GM21381 (cell line): ENCODE data around the gene PNPLA6.
"Not testable (repeated sequence)": the region's sequence is repeated elsewhere in the genome, so short reads cannot be mapped to it uniquely, and the experiment has no call there.

ENCODE experiments used
- ATAC-seq: cut with Tn5 transposase; IDR thresholded peaks from one replicate; pipeline ENCODE4 v1.9.1; 2021; ENCODE audit warnings: mild to moderate bottlenecking, moderate library complexity; ENCODE audit not compliant: unreplicated experiment

Gene PNPLA6

DNA sequence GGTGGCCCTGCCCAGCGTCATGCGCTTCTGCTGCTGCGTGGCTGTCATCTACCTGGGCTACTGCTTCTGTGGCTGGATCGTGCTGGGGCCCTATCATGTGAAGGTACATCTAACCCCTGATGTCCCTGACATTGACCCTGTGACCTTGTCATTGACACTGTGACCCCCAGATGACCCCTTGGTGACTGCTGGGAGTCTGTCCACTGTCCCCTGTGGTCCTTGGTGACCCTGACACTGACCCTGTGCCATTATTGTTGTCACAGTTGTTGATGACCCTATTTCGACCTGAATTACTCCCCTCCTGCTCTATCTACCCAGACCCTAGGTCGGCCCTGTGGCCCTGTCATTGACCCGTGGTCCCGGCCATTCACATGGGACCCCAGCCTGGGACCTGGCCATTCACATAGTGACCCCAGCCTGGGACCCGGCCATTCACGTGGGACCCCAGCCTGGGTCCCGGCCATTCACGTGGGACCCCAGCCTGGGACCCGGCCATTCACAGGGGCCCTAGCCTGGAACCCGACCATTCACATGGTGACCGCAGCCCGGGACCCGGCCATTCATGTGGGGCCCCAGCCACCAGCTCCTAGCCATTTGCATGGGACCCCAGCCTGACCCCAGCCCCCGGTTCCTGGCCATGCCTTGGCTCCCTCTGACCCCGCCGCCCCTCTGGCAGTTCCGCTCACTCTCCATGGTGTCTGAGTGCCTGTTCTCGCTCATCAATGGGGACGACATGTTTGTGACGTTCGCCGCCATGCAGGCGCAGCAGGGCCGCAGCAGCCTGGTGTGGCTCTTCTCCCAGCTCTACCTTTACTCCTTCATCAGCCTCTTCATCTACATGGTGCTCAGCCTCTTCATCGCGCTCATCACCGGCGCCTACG, 5.7 kb upstream of the PNPLA6 start:
- ATAC-seq = no peak

DNA sequence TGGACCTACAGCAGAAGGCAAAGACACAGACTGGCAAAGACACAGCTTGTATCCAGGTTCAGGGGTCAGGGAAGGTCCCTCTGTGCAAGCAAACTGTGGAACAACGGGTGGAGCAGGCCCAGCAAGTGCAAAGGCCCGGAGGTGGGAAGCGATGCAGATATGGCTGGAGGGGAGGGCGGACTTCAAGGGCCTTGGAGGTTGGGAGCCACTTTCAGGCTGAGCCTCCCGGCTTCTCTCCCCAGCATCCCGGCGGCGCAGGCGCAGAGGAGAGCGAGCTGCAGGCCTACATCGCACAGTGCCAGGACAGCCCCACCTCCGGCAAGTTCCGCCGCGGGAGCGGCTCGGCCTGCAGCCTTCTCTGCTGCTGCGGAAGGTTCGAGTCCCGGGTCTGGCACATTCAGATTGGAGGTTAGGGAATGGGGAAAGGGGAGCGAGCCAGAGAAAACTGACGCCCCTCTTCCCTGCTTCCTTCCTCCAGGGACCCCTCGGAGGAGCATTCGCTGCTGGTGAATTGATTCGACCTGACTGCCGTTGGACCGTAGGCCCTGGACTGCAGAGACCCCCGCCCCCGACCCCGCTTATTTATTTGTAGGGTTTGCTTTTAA, 2.1 kb upstream of the PNPLA6 start:
- no peak for ATAC-seq

DNA sequence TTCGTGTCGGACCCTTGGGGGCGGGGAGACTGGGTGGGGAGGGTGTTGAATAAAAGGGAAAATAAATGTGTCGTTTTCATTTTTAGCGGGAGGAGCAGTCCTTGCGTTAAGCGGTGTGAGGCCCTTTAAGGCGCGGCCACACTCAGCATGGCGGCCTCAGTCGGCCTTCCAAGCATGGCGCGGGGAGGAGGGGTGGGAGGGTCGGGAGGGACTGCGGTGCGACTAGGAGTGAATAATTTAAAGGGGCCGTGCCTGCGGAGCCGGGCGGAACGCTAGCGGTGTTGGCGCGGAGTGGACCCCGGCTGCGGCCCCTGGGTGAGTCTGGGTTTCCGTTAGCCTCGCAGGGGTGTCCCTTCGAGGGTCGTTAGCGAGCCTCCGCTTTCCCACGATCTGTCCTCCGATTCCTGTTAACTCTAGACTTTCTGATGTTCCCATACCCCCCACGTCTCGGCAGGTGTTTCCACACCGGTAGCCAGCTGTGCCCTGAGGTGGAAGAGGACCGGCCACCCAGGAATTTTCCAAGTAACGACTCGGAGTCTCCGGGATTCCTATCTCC, 1.5 kb upstream of the PNPLA6 start:
- ATAC-seq = no peak

DNA sequence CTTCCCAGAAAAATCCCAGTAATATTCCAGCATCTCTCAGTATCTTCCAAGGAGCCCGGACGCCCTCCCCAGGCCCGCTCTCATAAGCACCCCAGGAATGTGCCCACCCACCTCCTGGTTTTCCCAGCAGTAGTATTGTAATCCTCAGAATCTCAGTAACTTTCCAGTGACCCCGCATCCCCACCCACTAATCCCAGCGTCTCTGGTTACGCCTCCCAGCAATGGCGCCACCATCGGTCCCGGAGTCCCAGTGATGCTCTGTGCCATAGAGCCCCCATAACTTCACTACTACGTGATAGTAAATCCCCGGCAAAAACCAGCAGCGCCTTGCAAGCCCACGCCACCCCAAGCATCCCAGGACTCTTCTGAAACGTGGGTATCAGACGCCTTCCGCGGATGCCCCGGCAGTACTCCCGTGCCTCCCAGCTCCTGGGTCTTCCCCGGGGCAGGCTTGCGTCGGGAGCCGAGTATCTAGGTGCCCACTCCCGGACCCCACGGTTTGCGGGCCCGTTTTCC, 928 bp upstream of the PNPLA6 start:
- peak; percentile 1 for ATAC-seq

DNA sequence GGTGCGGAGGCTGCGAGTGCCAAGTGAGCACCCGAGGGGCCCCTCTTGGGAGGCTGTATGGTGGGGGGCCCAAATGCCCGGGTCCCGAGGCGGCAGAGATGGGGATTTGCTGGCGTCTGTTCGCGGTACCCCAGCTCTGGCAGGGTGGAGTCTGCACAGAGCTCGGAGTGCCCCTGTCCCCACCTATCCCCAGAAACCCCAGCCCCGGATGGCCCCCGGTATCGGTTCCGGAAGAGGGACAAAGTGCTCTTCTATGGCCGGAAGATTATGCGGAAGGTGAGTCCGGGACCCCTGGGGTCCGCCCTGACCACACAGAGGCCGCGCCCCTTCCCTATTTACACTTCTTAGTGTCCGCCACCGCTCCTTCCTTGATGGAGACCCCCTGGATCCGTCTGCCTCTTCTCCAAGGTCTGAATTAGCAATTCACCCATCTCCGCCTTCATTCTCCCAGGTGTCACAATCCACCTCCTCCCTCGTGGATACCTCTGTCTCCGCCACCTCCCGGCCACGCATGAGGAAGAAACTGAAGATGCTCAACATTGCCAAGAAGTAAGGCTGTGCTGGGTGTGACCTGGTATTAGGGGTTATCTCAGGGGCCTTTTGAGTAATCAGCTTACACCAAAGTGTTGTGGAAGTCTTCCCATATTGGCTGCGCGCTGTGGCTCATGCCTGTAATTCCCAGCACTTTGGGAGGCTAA, 630 bp downstream of the PNPLA6 start:
- ATAC-seq = no peak

DNA sequence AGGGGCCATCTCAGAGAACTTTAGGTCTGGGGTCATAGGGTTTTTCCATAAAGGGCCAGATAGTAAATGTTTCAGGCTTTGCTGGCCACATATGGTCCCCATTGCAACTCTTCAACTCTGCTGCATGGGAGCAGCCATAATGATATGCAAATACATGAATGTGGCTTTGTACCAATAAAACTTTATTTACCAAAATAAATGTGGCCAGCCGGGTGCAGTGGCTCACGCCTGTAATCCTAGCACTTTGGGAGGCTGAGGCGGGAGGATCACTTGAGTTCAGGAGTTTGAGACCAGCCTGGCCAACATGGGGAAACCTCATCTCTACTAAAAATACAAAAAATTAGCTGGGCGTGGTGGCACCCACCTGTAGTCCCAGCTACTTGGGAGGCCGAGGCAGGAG, 3.5 kb downstream of the PNPLA6 start:
- not testable (repeated sequence) for ATAC-seq

DNA sequence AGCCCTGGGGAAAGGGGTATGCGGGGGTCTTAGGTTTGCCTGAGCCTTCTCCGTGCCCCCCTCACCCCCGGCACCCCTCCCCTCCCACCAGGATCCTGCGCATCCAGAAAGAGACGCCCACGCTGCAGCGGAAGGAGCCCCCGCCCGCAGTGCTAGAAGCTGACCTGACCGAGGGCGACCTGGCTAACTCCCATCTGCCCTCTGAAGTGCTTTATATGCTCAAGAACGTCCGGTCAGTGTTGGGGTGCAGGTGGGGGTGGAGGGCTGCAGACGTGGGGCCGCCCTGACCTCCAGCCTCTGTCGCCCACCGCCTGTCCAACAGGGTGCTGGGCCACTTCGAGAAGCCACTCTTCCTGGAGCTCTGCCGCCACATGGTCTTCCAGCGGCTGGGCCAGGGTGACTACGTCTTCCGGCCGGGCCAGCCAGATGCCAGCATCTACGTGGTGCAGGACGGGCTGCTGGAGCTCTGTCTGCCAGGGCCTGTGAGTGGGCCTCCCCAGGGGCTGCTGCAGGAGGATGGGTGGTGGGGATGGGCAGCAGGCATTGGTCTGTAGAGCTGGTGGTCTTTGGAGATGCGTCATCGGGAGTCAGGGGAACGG, 4.4 kb downstream of the PNPLA6 start:
- no peak for ATAC-seq

DNA sequence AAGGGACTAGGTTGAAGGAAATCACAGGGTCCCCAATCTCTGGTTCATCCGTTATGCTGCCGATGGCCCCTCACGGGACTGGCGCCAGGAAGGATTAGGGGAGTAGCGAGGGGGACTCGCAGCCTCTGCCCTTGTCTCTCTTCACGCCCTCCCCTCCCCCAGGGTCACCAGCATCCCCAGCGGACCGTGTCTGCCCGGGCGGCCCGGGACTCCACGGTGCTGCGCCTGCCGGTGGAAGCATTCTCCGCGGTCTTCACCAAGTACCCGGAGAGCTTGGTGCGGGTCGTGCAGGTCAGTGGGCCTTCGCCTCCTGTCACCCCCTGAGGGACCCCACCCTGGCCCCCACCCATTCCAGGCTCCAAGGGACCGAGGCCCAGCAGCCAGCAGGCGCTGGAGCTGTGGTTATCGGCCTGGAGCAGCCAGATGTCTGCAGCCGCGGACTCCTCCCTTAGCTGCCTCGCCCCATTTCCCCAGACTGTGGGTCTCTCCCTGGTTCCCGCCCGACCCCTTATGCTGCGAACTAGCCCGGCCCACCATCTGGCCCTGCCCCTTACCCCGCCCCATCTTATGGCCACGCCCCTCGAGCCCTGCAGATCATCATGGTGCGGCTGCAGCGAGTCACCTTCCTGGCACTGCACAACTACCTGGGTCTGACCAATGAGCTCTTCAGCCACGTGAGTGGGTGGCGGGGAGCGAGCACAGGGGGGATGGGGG, 5.4 kb downstream of the PNPLA6 start:
- ATAC-seq = no peak

DNA sequence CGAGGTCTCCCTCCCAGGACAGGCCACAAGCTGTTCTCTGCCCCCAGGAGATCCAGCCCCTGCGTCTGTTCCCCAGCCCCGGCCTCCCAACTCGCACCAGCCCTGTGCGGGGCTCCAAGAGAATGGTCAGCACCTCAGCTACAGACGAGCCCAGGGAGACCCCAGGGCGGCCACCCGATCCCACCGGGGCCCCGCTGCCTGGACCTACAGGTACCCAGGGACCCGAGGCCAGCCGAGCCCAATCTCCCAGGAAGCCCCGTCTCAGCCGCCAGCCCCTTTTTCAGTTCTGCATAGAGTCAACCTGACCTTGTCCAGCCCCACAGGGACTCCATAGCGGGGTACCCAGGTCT, 5.9 kb downstream of the PNPLA6 start:
- no peak for ATAC-seq

DNA sequence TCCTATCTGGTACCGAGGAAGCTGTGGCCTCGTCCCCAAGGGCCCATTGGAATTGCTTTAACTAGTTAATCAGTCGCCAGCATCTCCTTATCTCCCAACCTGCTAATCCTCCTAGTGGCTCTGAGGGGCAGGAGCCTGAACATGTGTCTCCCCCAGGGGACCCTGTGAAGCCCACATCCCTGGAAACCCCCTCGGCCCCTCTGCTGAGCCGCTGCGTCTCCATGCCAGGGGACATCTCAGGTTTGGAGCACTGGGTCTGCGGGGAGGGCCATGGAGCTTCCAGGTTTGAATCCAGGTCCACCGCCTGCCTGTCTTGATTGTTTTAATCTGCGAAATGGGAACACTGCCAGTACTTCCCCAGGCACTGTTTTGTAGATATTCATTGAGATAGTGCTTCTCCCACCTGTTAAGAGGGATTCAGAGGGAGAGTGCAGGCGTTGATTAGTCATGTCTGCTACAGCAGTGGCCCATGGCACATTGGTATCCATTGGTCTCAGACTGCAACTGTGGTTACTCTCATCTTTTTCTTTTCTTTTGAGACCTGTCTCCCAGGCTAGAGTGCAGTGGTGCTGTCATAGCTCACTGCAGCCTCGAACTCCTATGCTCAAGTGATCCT, 6.4 kb downstream of the PNPLA6 start:
- no peak for ATAC-seq

DNA sequence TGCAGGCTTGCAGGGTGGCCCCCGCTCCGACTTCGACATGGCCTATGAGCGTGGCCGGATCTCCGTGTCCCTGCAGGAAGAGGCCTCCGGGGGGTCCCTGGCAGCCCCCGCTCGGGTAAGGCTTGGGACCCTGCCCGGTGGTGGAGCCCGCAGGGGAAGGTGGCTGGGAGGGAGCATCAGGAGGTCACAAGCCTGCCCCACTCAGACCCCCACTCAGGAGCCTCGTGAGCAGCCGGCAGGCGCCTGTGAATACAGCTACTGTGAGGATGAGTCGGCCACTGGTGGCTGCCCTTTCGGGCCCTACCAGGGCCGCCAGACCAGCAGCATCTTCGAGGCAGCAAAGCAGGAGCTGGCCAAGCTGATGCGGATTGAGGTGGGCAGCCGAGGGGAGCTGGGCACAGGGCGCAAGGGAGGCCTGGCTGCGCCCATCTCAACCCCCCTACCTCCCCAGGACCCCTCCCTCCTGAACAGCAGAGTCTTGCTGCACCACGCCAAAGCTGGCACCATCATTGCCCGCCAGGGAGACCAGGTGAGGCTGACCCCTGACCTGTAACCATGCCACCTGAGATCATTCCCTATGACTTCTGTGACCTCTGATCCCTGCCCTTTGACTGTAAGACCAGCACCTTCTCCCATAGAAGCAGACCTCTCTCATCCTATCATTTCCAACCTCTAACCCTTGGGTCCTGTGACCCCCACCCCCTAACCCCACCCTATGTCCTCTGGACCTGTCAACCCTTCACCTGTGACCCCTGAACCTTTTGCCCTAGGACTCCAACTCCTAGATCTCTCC, 7.2 kb downstream of the PNPLA6 start:
- no peak for ATAC-seq

DNA sequence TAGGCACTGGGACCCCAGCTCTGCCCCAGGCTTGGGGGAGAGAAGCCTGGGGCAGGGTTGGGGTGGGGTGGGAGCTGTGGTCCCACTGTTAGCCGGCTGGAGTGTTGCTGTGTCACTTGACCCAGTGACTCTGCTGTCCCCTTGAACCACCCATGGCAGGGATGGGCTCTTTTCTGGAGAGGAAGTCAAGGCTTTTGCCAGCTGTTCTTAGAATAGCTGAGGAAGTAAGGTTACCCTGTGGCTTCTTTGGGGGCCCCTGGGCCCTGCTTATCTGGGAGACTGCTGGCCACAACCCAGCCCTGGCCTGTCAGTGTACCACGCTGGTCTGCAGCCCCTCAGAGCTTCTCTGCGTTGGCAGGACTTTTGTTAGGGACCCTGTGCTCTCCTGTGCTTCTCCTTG, 9.1 kb downstream of the PNPLA6 start:
- ATAC-seq = no peak

DNA sequence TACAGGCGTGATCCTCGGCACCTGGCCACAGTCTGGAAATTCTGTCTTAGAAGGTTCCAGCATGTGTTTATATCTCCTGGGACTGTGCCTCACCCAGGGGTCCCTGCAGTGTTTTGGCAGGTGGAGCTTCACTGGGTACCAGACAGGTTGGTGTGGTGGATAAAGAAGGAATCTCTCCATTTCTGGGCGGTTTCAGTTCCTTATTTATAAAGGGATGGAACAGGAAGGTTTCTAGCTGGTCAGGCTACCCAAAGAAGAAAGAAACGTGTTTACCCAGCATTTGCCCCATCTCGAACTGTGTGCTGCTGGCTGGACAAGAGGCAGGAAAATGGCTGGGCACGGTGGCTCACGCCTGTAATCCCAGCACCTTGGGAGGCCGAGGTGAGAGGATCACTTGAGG, 9.8 kb downstream of the PNPLA6 start:
- ATAC-seq = no peak

DNA sequence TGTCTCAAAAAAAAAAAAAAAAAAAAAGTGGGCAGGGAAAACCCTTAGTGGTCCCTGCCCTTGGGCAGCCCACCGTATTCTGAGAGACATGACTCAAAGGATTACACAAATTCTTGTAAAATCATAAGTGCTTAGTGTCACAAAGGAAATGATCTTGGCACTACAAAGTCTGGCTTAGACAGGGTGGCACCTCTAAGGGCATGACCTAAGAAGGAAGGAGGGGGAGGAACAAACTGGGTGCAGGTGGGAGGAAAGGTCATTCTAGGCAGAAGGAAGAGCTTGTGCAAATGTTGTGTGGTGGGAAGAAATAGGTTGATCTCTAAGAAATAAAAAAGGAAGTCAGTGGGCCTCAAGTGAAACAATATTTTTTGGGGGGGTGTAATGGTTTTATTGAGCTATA, 10.4 kb downstream of the PNPLA6 start:
- no peak for ATAC-seq

DNA sequence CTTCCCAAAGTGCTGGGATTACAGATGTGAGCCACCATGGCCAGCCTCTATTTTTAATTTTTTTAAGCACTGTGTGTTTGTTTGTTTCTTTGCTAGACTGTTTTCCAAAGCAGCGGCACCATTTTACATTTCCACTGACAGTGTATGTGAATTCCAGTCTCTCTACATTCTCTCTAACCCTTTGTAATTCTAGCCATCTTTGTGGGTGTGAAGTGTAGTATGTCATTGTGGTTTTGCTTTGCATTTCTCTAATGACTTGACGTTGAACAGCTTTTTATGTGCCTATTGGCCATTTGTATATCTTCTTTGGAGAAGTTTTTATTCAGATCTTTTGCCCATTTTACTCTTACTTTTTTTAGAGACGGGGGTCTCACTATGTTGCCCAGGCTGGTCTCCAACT, 11.6 kb downstream of the PNPLA6 start:
- no peak for ATAC-seq

DNA sequence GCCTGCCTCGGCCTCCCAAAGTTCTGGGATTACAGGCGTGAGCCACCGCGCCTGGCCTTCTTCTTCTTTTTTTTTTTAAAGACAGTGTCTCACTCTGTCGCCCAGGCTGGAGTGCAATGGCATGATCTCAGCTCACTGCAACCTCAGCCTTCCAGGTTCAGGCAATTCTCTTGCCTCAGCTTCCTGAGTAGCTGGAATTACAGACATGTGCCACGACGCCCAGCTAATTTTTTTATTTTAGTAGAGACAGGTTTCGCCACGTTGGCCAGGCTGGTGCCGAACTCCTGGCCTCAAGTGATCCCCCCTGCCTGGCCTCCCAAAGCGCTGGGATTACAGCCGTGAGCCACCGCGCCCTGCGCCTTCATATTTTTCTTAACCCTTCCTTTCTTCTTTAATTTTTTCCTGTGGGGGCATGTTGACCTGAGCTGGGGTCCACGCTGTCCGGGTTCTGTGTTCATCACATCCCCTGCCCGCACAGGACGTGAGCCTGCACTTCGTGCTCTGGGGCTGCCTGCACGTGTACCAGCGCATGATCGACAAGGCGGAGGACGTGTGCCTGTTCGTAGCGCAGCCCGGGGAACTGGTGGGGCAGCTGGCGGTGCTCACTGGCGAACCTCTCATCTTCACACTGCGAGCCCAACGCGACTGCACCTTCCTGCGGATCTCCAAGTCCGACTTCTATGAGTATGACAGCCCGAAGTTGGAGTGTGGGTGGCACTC, 14.1 kb downstream of the PNPLA6 start:
- ATAC-seq = no peak

DNA sequence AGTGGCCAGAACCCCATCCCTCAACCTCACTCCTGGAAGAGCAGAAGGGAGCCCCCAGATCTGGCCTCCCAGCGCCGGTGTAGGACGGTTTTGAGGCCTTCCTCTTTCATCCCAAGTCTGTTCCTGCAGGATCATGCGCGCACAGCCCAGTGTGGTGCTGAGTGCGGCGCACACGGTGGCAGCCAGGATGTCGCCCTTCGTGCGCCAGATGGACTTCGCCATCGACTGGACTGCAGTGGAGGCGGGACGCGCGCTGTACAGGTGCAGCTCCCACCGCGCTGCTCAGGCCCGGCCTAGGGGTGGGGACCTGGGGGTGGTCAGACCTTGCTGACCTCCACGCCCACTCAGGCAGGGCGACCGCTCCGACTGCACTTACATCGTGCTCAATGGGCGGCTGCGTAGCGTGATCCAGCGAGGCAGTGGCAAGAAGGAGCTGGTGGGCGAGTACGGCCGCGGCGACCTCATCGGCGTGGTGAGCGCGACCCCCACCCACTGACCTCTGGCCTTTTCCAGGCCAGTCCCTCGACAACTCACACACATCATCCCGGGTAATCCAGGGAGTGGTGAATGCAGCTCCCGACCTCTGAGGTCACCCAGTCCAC, 14.8 kb downstream of the PNPLA6 start:
- ATAC-seq = no peak
